ENCODE data around the gene TINAGL1.

TINAGL1 gene

GRCh38 chr1:31575369-31576140 is 760 bp upstream of the TINAGL1 start:
- Histone ChIP-seq H3K27me3 (ENCODE audit: insufficient read depth, poor library complexity, severe bottlenecking) (no peaks in the 10 kb centered on the region), H3K9me3 (ENCODE audit: severe bottlenecking) (no peaks in the 10 kb centered on the region), H3K27ac (ENCODE audit: poor library complexity, severe bottlenecking) (peak overlapping the region; percentile 97), H3K4me3 (ENCODE audit: severe bottlenecking) (peak overlapping the region; percentile 48), H3K36me3 (ENCODE audit: low read depth) (peaks cover 20% of the 10 kb centered on the region), H3K4me1 (ENCODE audit: insufficient read depth, poor library complexity, severe bottlenecking) (peaks cover 60% of the 10 kb centered on the region)
- ATAC-seq (ENCODE audit: low read depth) (peak; percentile 50), DNase-seq (ENCODE audit: low spot score) (peak; percentile 93)
- TF ChIP-seq, protein P1, sequence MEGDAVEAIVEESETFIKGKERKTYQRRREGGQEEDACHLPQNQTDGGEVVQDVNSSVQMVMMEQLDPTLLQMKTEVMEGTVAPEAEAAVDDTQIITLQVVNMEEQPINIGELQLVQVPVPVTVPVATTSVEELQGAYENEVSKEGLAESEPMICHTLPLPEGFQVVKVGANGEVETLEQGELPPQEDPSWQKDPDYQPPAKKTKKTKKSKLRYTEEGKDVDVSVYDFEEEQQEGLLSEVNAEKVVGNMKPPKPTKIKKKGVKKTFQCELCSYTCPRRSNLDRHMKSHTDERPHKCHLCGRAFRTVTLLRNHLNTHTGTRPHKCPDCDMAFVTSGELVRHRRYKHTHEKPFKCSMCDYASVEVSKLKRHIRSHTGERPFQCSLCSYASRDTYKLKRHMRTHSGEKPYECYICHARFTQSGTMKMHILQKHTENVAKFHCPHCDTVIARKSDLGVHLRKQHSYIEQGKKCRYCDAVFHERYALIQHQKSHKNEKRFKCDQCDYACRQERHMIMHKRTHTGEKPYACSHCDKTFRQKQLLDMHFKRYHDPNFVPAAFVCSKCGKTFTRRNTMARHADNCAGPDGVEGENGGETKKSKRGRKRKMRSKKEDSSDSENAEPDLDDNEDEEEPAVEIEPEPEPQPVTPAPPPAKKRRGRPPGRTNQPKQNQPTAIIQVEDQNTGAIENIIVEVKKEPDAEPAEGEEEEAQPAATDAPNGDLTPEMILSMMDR (IDR thresholded peaks at IDR 0.05; ENCODE audit: poor library complexity, severe bottlenecking): no peak

DNA sequence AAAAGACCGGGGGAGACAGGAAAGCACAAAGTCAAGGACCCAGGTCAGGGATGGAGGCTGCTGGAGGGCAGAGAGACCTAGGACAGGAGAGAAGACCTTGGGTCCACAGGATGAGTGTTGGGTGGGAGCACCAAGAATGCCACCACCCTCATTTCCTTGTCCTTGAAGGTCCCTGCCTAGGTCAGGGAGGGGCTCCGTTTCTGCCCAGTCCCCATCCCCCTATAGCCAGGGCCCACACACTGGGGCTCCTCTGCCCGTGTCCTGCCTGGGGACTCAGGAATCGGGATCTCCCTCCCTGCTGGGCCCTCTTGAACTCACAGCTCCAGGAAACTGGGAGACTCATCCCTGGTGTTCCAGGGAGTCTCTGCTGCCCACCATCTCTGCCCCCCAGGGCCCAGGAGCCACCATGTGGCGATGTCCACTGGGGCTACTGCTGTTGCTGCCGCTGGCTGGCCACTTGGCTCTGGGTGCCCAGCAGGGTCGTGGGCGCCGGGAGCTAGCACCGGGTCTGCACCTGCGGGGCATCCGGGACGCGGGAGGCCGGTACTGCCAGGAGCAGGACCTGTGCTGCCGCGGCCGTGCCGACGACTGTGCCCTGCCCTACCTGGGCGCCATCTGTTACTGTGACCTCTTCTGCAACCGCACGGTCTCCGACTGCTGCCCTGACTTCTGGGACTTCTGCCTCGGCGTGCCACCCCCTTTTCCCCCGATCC is 584 bp downstream of the TINAGL1 start:
- DNase-seq (ENCODE audit: low spot score) (no peak), ATAC-seq (ENCODE audit: low read depth) (no peak)
- Histone ChIP-seq H3K36me3 (ENCODE audit: low read depth) (peaks cover 33% of the 10 kb centered on the region), H3K9me3 (ENCODE audit: severe bottlenecking) (no peaks in the 10 kb centered on the region), H3K4me1 (ENCODE audit: insufficient read depth, poor library complexity, severe bottlenecking) (peaks cover 59% of the 10 kb centered on the region), H3K4me3 (ENCODE audit: severe bottlenecking) (peak overlapping the region; percentile 48), H3K27ac (ENCODE audit: poor library complexity, severe bottlenecking) (peak overlapping the region; percentile 97), H3K27me3 (ENCODE audit: insufficient read depth, poor library complexity, severe bottlenecking) (no peaks in the 10 kb centered on the region)
- TF ChIP-seq, protein P1 (IDR thresholded peaks at IDR 0.05; ENCODE audit: poor library complexity, severe bottlenecking): no peak

DNA sequence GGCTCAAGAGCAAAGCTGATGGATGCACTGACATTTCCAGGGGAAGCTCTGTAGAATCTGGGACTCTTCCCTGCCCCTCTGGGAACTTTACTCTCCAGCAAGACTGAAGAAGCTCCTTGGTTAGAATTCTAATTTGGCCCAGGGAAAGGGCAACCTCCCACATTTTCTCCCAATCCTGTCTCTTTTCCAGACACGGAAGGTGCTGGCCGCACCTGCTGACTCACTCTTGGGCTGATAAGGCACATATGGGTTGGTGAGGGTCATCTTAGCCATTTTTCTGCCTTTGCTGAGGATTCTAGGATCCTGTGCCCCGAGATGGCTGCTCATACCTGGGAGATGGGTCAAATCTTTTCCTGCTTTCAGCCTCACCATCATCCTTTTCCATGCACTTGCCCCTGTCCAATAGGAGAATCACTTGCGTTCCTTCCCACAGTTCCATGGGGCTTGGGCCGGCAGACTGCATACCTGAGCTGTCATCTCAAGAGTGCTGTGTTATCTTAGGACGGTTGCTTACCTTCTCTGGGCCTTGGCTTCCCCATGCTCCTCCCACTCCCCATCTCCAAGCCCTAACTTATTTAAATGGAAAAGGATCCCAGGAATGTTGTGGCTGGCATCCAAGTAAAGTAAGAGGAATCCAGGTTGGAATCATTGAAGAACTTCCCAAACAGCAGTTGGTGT is 1.3 kb downstream of the TINAGL1 start:
- Histone ChIP-seq H3K4me3 (ENCODE audit: severe bottlenecking) (peak overlapping the region; percentile 48), H3K4me1 (ENCODE audit: insufficient read depth, poor library complexity, severe bottlenecking) (peaks cover 57% of the 10 kb centered on the region), H3K9me3 (ENCODE audit: severe bottlenecking) (no peaks in the 10 kb centered on the region), H3K27me3 (ENCODE audit: insufficient read depth, poor library complexity, severe bottlenecking) (no peaks in the 10 kb centered on the region), H3K36me3 (ENCODE audit: low read depth) (peaks cover 41% of the 10 kb centered on the region), H3K27ac (ENCODE audit: poor library complexity, severe bottlenecking) (peak overlapping the region; percentile 97)
- peak; percentile 23; the same call in 2 of the 3 replicates for ATAC-seq (ENCODE audit: low read depth)
- no peak for DNase-seq (ENCODE audit: low spot score)
- TF ChIP-seq, protein P1 (IDR thresholded peaks at IDR 0.05; ENCODE audit: poor library complexity, severe bottlenecking): no peak

DNA sequence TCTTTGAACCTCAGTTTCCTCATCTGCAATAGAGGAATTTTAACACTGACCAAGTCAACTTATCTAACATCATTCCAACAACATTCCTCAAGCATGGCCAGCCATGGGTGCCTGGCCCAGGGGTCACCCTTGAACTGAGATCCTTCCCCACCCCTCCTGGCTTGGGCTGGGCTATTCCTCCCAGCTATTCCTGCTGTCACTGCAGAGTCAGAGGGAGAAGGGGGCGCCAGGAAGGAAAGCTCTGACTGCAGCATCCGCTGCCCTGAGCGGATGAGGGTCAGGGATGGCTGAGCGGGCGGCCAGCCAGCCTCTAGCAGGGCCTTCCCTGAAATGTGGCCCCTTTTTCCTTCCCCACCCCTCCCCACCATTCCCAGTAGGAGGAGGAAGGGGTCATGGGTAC is 3.1 kb downstream of the TINAGL1 start:
- Histone ChIP-seq H3K27ac (ENCODE audit: poor library complexity, severe bottlenecking) (peak overlapping the region; percentile 49), H3K4me1 (ENCODE audit: insufficient read depth, poor library complexity, severe bottlenecking) (peaks cover 52% of the 10 kb centered on the region), H3K4me3 (ENCODE audit: severe bottlenecking) (no peak overlapping the region), H3K36me3 (ENCODE audit: low read depth) (peaks cover 58% of the 10 kb centered on the region), H3K9me3 (ENCODE audit: severe bottlenecking) (no peaks in the 10 kb centered on the region), H3K27me3 (ENCODE audit: insufficient read depth, poor library complexity, severe bottlenecking) (no peaks in the 10 kb centered on the region)
- DNase-seq (ENCODE audit: low spot score) (no peak), ATAC-seq (ENCODE audit: low read depth) (no peak)
- TF ChIP-seq, protein P1 (IDR thresholded peaks at IDR 0.05; ENCODE audit: poor library complexity, severe bottlenecking): no peak

All from RWPE2 (cell line).